ENCODE measurements around the gene ZNF491.

The ZNF491 gene

DNA sequence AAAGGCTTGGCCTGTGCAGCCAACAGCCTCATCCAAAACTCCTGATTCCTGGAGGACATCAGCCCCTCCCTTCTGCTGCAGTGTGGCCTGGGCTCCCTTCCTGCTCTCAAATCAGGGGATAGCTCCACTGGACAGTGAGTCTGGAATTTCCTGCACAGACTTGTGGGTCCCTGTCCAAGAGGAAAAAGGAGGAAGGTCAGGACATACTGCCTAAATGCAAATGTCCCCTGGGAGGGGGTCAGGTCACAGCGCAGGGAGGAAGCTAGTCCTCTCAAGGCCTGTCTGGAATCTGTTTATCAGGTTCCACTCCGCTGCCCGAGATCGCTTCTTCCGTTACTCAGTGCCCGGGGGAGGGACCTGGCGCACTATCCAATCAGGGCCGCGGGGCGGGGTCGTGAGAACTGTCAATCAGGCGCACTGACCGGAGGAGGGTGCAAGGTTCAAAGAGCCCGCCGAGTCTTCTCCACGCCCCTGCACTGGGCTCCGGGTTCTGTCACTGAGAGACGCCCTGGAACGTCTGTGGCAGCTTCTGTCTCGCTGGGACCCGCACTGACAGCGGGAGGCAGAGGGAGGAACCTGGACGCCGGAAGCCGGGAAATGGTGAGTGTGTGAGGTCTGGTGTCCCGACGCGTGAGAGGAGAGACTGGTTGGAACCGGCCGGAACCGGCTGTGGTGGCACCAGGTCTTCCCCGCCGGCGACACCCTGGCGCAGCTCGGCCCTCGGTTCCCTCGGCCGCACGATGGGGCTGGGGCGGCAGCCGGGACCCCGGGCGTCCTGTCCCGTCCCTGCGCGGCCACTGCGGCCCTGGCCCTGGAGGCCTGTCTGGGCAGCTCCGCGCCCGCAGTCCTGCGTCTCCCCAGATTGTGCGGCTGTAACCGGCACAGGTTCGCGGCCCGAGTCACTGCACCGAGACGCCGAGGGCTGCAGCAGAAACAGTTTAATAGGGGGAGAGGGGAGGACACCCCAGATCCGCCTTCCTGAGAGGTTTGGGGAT lies 31.4 kb upstream of the ZNF491 start, which contains the start of gene ZNF441 (continued):
- TF ChIP-seq KLF10 (tag by site-specific recombination; IDR thresholded peaks at IDR 0.05), result no peak
- TF ChIP-seq ZNF23 (tag by site-specific recombination; IDR thresholded peaks at IDR 0.05; ENCODE audit: borderline replicate concordance), result no peak
- TF ChIP-seq, protein P1, sequence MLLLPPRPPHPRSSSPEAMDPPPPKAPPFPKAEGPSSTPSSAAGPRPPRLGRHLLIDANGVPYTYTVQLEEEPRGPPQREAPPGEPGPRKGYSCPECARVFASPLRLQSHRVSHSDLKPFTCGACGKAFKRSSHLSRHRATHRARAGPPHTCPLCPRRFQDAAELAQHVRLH (tag by site-specific recombination; IDR thresholded peaks at IDR 0.05), result no peak
- TF ChIP-seq, protein P2, sequence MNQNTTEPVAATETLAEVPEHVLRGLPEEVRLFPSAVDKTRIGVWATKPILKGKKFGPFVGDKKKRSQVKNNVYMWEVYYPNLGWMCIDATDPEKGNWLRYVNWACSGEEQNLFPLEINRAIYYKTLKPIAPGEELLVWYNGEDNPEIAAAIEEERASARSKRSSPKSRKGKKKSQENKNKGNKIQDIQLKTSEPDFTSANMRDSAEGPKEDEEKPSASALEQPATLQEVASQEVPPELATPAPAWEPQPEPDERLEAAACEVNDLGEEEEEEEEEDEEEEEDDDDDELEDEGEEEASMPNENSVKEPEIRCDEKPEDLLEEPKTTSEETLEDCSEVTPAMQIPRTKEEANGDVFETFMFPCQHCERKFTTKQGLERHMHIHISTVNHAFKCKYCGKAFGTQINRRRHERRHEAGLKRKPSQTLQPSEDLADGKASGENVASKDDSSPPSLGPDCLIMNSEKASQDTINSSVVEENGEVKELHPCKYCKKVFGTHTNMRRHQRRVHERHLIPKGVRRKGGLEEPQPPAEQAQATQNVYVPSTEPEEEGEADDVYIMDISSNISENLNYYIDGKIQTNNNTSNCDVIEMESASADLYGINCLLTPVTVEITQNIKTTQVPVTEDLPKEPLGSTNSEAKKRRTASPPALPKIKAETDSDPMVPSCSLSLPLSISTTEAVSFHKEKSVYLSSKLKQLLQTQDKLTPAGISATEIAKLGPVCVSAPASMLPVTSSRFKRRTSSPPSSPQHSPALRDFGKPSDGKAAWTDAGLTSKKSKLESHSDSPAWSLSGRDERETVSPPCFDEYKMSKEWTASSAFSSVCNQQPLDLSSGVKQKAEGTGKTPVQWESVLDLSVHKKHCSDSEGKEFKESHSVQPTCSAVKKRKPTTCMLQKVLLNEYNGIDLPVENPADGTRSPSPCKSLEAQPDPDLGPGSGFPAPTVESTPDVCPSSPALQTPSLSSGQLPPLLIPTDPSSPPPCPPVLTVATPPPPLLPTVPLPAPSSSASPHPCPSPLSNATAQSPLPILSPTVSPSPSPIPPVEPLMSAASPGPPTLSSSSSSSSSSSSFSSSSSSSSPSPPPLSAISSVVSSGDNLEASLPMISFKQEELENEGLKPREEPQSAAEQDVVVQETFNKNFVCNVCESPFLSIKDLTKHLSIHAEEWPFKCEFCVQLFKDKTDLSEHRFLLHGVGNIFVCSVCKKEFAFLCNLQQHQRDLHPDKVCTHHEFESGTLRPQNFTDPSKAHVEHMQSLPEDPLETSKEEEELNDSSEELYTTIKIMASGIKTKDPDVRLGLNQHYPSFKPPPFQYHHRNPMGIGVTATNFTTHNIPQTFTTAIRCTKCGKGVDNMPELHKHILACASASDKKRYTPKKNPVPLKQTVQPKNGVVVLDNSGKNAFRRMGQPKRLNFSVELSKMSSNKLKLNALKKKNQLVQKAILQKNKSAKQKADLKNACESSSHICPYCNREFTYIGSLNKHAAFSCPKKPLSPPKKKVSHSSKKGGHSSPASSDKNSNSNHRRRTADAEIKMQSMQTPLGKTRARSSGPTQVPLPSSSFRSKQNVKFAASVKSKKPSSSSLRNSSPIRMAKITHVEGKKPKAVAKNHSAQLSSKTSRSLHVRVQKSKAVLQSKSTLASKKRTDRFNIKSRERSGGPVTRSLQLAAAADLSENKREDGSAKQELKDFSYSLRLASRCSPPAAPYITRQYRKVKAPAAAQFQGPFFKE (tag by site-specific recombination; IDR thresholded peaks at IDR 0.05; ENCODE audit: borderline replicate concordance), result no peak
- TF ChIP-seq FEZF1 (tag by site-specific recombination; IDR thresholded peaks at IDR 0.05), result no peak
- TF ChIP-seq ZNF544 (tag by site-specific recombination; IDR thresholded peaks at IDR 0.05), result no peak
- TF ChIP-seq ZBTB48 (tag by site-specific recombination; IDR thresholded peaks at IDR 0.05), result no peak
- TF ChIP-seq ZNF114 (tag by site-specific recombination; IDR thresholded peaks at IDR 0.05), result no peak
- no peak for TF ChIP-seq ZSCAN18 (tag by site-specific recombination; IDR thresholded peaks at IDR 0.05)
- TF ChIP-seq SETDB1 (IDR thresholded peaks at IDR 0.05; ENCODE audit: insufficient read length, low read length), result no peak
- no peak for TF ChIP-seq ZNF777 (tag by site-specific recombination; IDR thresholded peaks at IDR 0.05; ENCODE audit: borderline replicate concordance)
- no peak for TF ChIP-seq ZNF404 (tag by site-specific recombination; IDR thresholded peaks at IDR 0.05)
- TF ChIP-seq ZNF174 (tag by site-specific recombination; IDR thresholded peaks at IDR 0.05), result no peak
- no peak for TF ChIP-seq GLI2 (tag by site-specific recombination; IDR thresholded peaks at IDR 0.05; ENCODE audit: borderline replicate concordance, low read depth)
- no peak for TF ChIP-seq ELK4 (IDR thresholded peaks at IDR 0.05; ENCODE audit: borderline replicate concordance, low read depth, low read length)
- no peak for TF ChIP-seq ZNF530 (tag by site-specific recombination; IDR thresholded peaks at IDR 0.05; ENCODE audit: low read depth)
- no peak for TF ChIP-seq ZNF423 (tag by site-specific recombination; IDR thresholded peaks at IDR 0.05)
- no peak for TF ChIP-seq PRDM4 (tag by site-specific recombination; IDR thresholded peaks at IDR 0.05)
- no peak for TF ChIP-seq HOXC10 (CRISPR knock-in tag; IDR thresholded peaks at IDR 0.05)
- TF ChIP-seq ZNF561 (tag by site-specific recombination; IDR thresholded peaks at IDR 0.05; ENCODE audit: borderline replicate concordance), result peak; percentile 86
- TF ChIP-seq ZNF121 (tag by site-specific recombination; IDR thresholded peaks at IDR 0.05), result no peak
- no peak for TF ChIP-seq ZNF214 (tag by site-specific recombination; IDR thresholded peaks at IDR 0.05; ENCODE audit: borderline replicate concordance)
- no peak for TF ChIP-seq ZNF157 (tag by site-specific recombination; IDR thresholded peaks at IDR 0.05)
- no peak for TF ChIP-seq ZNF704 (tag by site-specific recombination; IDR thresholded peaks at IDR 0.05)
- 0 out of 2 replicates have a peak, but pooled peaks have one; percentile 18 for TF ChIP-seq YY1 (tag by site-specific recombination; IDR thresholded peaks at IDR 0.05)
- no peak for TF ChIP-seq ZNF391 (tag by site-specific recombination; IDR thresholded peaks at IDR 0.05; ENCODE audit: borderline replicate concordance, low read depth)
